Left lung (tissue), 10 donors: ENCODE data around the gene CLDN20. TPM values are rescaled to one million over a fixed set of nuclear protein-coding genes. Genes with fewer than 3 reads are reported as not detected.

Experiments used
- ATAC-seq: fragments of 200-7000 bp; cut with Tn5 transposase; one replicate; pipeline ENCODE4 v1.9.1; 2020; ENCODE audit warnings: moderate library complexity
- DNase-seq, 4 donors: peaks; one replicate each; pipeline ENCODE4 v3.0.0-alpha.2; 2013 to 2020
- H3K27ac ChIP-seq, 2 donors: fragments of 200-600 bp; sonication (generic) in 1 of 2; one replicate each; pipeline versions ENCODE4 v1.5.0 to v1.8.0; 2020 to 2021
- H3K27me3 ChIP-seq, 2 donors: fragments of 200-600 bp; sonication (generic) in 1 of 2; one replicate each; pipeline versions ENCODE4 v1.5.0 to v1.8.0; 2020 to 2021
- H3K36me3 ChIP-seq, 2 donors: fragments of 200-600 bp; sonication (generic) in 1 of 2; one replicate each; pipeline versions ENCODE4 v1.5.0 to v1.8.0; 2020 to 2021
- H3K4me1 ChIP-seq, 2 donors: fragments of 200-600 bp; one replicate each; pipeline ENCODE4 v1.8.0; 2021
- H3K4me3 ChIP-seq, 2 donors: fragments of 200-600 bp; sonication (generic) in 1 of 2; one replicate each; pipeline versions ENCODE4 v1.5.0 to v1.8.0; 2020 to 2021; ENCODE audit warnings: mild to moderate bottlenecking in 1 of 2
- H3K9me3 ChIP-seq, 2 donors: fragments of 200-600 bp; sonication (generic) in 1 of 2; one replicate each; pipeline versions ENCODE4 v1.5.0 to v1.8.0; 2020 to 2021
- intact Hi-C, 2 donors: fragments of 100-400 bp; cut with DNase I; formaldehyde crosslinking; loops; one replicate each; pipeline versions ENCODE4 v1.11.2 to v1.14.2; 2022
- polyA plus RNA-seq, 6 donors: library from polyadenylated mRNA; unstranded; fragments of 120-200 nt; gene quantifications; one replicate each; pipeline ENCODE4 v1.2.1, GENCODE V29; 2013; ENCODE audit not compliant: insufficient read length in 6 of 6
- total RNA-seq, 2 donors: library from RNA; stranded (reverse); fragmentation: NEBNext Ultra II Directional; extraction: Animal tissue kit (Norgen Biotek cat#: 25700); gene quantifications; one replicate each; pipeline ENCODE4 v1.2.1, GENCODE V29; 2021
- TF ChIP-seq, protein P1 (sequence below), 2 donors: fragments of 200-600 bp; sonication (generic) in 1 of 2; IDR thresholded peaks; one replicate each; pipeline versions ENCODE4 v1.5.0 to v1.8.0; 2021; ENCODE audit warnings: antibody characterized with exemption in 2 of 2
- donor health status: DM: no; HTN: yes; CAD: no.
- donor health status: DM: no; HTN: no; CAD: no.

The CLDN20 gene
- total and polyA plus RNA-seq, 8 donors = 1.2 to 4.3 (median 3.0) TPM; not detected in 2

DNA sequence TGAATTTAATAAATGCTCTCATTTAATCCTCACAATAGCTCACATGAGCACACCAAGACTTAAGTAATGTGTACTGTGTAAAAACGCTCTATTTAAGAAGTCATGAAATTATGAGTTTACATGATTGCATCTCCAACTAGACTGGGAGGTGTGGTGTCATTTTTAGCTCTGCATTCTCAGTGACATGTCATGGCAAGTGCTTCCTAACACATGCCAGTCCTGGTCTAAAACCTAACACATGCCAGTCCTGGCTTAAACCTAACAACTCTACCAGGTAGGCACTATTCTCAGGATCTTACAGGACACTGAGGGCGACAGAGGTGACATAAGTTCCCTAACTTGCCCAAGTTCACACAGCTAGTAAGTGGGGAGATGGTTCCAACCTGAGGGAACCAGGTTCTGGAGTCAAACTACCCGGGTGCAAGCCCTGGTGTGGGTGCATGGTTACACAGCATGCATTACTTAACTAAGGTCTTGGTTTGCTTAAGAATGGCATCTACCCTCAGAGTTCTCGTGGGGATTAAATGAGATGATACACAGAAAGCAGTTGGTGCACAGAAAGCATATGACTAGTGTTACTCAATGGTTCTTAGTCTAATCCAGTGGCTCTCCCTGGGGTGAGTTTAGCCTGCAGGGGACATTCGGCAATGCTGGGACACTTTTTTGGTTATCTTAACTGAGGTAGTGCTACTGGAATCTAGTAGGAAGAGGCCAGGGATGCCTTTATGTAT is 14.7 kb downstream of the CLDN20 start:
- H3K27ac ChIP-seq = no peak overlapping the region
- H3K9me3 ChIP-seq = no peaks in the 10 kb centered on the region
- peaks cover 0 to 3% of the 10 kb centered on the region in 2 donors for H3K4me1 ChIP-seq
- DNase-seq (no peak), ATAC-seq (no peak)
- H3K27me3 ChIP-seq = no peaks in the 10 kb centered on the region
- H3K36me3 ChIP-seq = peaks cover 0 to 15% of the 10 kb centered on the region in 2 donors
- H3K4me3 ChIP-seq = no peak overlapping the region
- TF ChIP-seq, protein P1, sequence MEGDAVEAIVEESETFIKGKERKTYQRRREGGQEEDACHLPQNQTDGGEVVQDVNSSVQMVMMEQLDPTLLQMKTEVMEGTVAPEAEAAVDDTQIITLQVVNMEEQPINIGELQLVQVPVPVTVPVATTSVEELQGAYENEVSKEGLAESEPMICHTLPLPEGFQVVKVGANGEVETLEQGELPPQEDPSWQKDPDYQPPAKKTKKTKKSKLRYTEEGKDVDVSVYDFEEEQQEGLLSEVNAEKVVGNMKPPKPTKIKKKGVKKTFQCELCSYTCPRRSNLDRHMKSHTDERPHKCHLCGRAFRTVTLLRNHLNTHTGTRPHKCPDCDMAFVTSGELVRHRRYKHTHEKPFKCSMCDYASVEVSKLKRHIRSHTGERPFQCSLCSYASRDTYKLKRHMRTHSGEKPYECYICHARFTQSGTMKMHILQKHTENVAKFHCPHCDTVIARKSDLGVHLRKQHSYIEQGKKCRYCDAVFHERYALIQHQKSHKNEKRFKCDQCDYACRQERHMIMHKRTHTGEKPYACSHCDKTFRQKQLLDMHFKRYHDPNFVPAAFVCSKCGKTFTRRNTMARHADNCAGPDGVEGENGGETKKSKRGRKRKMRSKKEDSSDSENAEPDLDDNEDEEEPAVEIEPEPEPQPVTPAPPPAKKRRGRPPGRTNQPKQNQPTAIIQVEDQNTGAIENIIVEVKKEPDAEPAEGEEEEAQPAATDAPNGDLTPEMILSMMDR (IDR thresholded peaks at IDR 0.05) = no peak
- intact Hi-C loops = no loop called here

DNA sequence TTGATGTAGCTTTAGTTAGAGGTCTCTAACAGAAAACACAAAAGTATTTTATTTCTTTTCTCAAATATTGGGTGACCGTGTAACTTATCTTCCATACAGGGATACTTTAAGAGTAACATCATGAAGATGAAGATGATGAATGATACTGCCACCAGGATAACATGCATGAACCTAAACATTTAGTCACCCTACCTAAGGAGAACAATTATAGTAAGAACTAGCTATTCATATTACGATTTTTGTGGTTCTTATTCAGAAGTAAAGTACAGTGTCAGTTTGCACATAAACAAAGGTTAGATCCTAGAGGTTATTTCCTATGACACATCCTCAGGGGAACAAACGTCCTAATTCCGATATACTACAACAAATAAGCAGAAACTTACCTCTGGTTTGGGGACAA is 21.0 kb downstream of the CLDN20 start:
- Histone ChIP-seq H3K9me3 (no peaks in the 10 kb centered on the region), H3K27ac (no peak overlapping the region), H3K4me3 (no peak overlapping the region), H3K36me3 (peaks cover 0 to 30% of the 10 kb centered on the region in 2 donors), H3K27me3 (no peaks in the 10 kb centered on the region), H3K4me1 (no peaks in the 10 kb centered on the region)
- intact Hi-C loops = no loop called here
- DNase-seq (no peak), ATAC-seq (no peak)
- TF ChIP-seq, protein P1 (IDR thresholded peaks at IDR 0.05) = no peak

DNA sequence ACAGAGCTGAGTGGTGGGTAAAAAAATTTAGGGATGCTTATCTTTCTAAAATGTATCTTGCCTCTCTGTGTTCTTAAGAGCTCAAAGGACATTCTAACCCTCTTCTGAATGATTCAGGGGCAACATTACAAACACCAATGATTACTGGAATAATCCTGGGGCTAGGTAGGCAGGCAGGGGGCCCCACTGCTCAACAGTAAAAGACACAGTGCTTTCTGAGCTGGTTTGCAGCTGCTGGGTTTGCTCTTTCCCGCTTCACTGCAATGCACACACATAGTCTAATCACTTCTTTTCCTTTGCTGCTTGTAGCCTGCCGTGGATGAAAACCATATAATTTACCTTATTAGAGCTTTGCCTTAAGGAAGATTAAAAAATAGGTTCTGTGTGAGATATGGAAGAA is 23.9 kb downstream of the CLDN20 start:
- ATAC-seq = no peak
- H3K4me1 ChIP-seq = no peaks in the 10 kb centered on the region
- H3K27ac ChIP-seq = no peak overlapping the region
- H3K27me3 ChIP-seq = no peaks in the 10 kb centered on the region
- H3K36me3 ChIP-seq = peaks cover 0 to 51% of the 10 kb centered on the region in 2 donors
- no peak for DNase-seq
- intact Hi-C loops = no loop called here
- TF ChIP-seq, protein P1 (IDR thresholded peaks at IDR 0.05) = no peak
- no peaks in the 10 kb centered on the region for H3K9me3 ChIP-seq
- no peak overlapping the region for H3K4me3 ChIP-seq

DNA sequence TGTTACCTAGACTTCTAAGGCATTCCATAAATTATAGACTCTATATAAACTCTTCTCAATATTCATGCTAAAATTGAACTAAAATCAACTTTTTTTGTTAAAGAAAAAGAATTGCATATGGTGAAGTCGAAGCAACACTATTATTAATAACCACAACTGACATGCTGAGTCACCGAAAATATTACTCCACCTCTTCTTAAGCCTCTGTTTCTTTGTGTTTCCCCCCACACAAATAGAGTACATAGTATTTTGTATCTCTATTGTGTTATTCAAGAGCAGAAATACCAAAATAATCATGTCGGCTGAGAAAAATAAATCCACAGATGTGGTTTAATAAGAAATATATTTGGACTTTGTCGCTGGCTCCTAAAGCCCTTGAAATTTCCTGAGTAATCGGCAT is 26.7 kb downstream of the CLDN20 start:
- intact Hi-C loops = no loop called here
- DNase-seq (no peak), ATAC-seq (no peak)
- Histone ChIP-seq H3K27ac (no peak overlapping the region), H3K4me3 (no peak overlapping the region), H3K36me3 (peaks cover 0 to 39% of the 10 kb centered on the region in 2 donors), H3K4me1 (no peaks in the 10 kb centered on the region), H3K9me3 (no peaks in the 10 kb centered on the region), H3K27me3 (no peaks in the 10 kb centered on the region)
- TF ChIP-seq, protein P1 (IDR thresholded peaks at IDR 0.05) = no peak

DNA sequence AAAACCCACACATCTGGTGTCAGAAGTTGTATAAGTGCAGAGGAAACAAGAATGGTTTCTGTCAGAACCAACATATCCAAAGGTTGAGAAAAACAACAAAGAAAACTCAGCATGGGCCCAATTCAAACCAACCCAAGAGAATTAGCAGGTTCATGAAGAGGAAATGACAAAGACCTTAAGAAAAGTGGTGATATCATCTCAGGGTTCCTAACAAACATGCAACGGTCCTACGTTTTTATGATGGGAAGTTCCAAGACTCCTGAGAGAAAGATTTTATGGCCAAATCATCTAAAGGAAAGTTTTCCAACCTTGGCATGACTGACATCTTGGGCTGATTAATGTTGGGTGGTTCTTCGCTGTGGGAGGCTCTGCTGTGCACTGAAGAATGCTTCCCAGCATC is 27.5 kb downstream of the CLDN20 start:
- ATAC-seq (no peak), DNase-seq (no peak)
- intact Hi-C loops = no loop called here
- Histone ChIP-seq H3K4me3 (no peak overlapping the region), H3K9me3 (no peaks in the 10 kb centered on the region), H3K36me3 (peaks cover 0 to 46% of the 10 kb centered on the region in 2 donors), H3K27ac (no peak overlapping the region), H3K4me1 (no peaks in the 10 kb centered on the region), H3K27me3 (no peaks in the 10 kb centered on the region)
- TF ChIP-seq, protein P1 (IDR thresholded peaks at IDR 0.05) = no peak
